ENCODE data around the gene UTY. TPM values are rescaled to one million over a fixed set of nuclear protein-coding genes. Genes with fewer than 3 reads are reported as not detected.

The UTY gene
- total RNA-seq, 1 experiment from 2014 or later = 5.9 TPM

DNA sequence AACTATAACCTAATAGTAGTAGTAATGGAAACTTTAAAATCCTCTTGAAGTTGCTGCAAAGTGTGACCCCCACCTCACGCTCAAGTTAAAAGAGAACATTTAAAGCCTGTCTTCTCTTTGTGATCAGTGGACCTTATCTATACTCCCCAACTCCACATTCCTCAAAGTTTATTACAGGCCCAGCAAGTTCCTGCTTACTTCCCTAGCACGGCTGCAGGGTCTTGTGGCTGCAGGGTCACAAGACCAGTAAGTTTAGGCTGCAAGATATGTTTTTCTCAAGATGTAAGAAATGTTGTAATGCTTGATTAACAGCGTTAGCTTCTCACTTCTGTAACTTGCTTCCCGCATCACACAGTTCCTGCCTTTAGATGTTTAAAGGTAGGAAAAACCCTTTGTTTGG is 141.1 kb downstream of the UTY start:
- POLR2A ChIA-PET = no interaction called here
- no peak for ATAC-seq
- no peak overlapping the region for H3K9ac ChIP-seq (ENCODE audit: low read length)

More for the DNA sequence above, 141.1 kb downstream of the UTY start:
- ChIA-PET RAD21 (ENCODE audit: low non-redundant PET in 1 of 2, low total read pairs in 2 of 2, uncharacterized antibody in 2 of 2, unreplicated experiment in 2 of 2) (no interaction called here), CTCF (no interaction called here)
- Histone ChIP-seq H3K79me2 (ENCODE audit: insufficient read depth, low read length) (no peaks in the 10 kb centered on the region), H3K4me1 (ENCODE audit: control insufficient read depth in 1 of 2, insufficient read depth in 2 of 2, low read length in 2 of 2) (no peaks in the 10 kb centered on the region), H2AFZ (ENCODE audit: low read depth, low read length, poor library complexity, severe bottlenecking) (no peak overlapping the region), H3K27ac (ENCODE audit: low read depth, low read length) (no peak overlapping the region), H3K27me3 (ENCODE audit: insufficient read depth, low read length) (no peaks in the 10 kb centered on the region), H3K9me3 (ENCODE audit: control insufficient read depth in 1 of 2, insufficient read depth in 1 of 2, low read depth in 1 of 2, low read length in 2 of 2) (no peaks in the 10 kb centered on the region), H3K9me2 (ENCODE audit: insufficient read depth) (no peaks in the 10 kb centered on the region), H3K4me3 (replicated peaks in 1 of 2; ENCODE audit: low read depth in 1 of 2, low read length in 2 of 2) (no peak overlapping the region), H3K36me3 (ENCODE audit: control insufficient read depth in 1 of 2, insufficient read depth in 2 of 2, low read length in 2 of 2) (no peaks in the 10 kb centered on the region), H3K4me2 (ENCODE audit: low read length) (no peak overlapping the region), H4K20me1 (ENCODE audit: insufficient read depth) (no peaks in the 10 kb centered on the region)
- intact Hi-C loops (cut with micrococcal nuclease) = no loop called here
- no peak for DNase-seq (ENCODE audit: low read depth, low spot score)
- TF ChIP-seq SP1 (IDR thresholded peaks at IDR 0.05; ENCODE audit: low read depth) (no peak), RAD21 (IDR thresholded peaks at IDR 0.05; ENCODE audit: low read depth) (no peak), JUND (IDR thresholded peaks at IDR 0.05) (no peak), SRF (IDR thresholded peaks at IDR 0.05; ENCODE audit: low read depth) (no peak), CBX3 (IDR thresholded peaks at IDR 0.05; ENCODE audit: low read depth) (no peak), ZFX (IDR thresholded peaks at IDR 0.05) (no peak), EZH2phosphoT487 (IDR thresholded peaks at IDR 0.05; ENCODE audit: borderline replicate concordance) (no peak), EZH2 (IDR thresholded peaks at IDR 0.05) (no peak), POLR2A (IDR thresholded peaks at IDR 0.05; ENCODE audit: borderline replicate concordance, extremely low read depth, insufficient read depth, insufficient read length) (no peak), YY1 (IDR thresholded peaks at IDR 0.05; ENCODE audit: extremely low read depth, insufficient replicate concordance, low read depth, low read length) (no peak), TCF7L2 (IDR thresholded peaks at IDR 0.05; ENCODE audit: borderline replicate concordance, extremely low read depth, insufficient read depth, insufficient read length) (no peak), ZNF274 (IDR thresholded peaks at IDR 0.05; ENCODE audit: low read depth, low read length) (no peak), ELF1 (IDR thresholded peaks at IDR 0.05; ENCODE audit: borderline replicate concordance, low read depth) (no peak), SIN3A (IDR thresholded peaks at IDR 0.05; ENCODE audit: low read depth) (no peak)
- TF ChIP-seq, protein P1, sequence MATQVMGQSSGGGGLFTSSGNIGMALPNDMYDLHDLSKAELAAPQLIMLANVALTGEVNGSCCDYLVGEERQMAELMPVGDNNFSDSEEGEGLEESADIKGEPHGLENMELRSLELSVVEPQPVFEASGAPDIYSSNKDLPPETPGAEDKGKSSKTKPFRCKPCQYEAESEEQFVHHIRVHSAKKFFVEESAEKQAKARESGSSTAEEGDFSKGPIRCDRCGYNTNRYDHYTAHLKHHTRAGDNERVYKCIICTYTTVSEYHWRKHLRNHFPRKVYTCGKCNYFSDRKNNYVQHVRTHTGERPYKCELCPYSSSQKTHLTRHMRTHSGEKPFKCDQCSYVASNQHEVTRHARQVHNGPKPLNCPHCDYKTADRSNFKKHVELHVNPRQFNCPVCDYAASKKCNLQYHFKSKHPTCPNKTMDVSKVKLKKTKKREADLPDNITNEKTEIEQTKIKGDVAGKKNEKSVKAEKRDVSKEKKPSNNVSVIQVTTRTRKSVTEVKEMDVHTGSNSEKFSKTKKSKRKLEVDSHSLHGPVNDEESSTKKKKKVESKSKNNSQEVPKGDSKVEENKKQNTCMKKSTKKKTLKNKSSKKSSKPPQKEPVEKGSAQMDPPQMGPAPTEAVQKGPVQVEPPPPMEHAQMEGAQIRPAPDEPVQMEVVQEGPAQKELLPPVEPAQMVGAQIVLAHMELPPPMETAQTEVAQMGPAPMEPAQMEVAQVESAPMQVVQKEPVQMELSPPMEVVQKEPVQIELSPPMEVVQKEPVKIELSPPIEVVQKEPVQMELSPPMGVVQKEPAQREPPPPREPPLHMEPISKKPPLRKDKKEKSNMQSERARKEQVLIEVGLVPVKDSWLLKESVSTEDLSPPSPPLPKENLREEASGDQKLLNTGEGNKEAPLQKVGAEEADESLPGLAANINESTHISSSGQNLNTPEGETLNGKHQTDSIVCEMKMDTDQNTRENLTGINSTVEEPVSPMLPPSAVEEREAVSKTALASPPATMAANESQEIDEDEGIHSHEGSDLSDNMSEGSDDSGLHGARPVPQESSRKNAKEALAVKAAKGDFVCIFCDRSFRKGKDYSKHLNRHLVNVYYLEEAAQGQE (IDR thresholded peaks at IDR 0.05; ENCODE audit: low read depth) = no peak
- TF ChIP-seq, protein P2, sequence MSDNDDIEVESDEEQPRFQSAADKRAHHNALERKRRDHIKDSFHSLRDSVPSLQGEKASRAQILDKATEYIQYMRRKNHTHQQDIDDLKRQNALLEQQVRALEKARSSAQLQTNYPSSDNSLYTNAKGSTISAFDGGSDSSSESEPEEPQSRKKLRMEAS (IDR thresholded peaks at IDR 0.05) = no peak
- TF ChIP-seq, protein P3, sequence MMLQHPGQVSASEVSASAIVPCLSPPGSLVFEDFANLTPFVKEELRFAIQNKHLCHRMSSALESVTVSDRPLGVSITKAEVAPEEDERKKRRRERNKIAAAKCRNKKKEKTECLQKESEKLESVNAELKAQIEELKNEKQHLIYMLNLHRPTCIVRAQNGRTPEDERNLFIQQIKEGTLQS (IDR thresholded peaks at IDR 0.05) = no peak
- TF ChIP-seq, protein P4, sequence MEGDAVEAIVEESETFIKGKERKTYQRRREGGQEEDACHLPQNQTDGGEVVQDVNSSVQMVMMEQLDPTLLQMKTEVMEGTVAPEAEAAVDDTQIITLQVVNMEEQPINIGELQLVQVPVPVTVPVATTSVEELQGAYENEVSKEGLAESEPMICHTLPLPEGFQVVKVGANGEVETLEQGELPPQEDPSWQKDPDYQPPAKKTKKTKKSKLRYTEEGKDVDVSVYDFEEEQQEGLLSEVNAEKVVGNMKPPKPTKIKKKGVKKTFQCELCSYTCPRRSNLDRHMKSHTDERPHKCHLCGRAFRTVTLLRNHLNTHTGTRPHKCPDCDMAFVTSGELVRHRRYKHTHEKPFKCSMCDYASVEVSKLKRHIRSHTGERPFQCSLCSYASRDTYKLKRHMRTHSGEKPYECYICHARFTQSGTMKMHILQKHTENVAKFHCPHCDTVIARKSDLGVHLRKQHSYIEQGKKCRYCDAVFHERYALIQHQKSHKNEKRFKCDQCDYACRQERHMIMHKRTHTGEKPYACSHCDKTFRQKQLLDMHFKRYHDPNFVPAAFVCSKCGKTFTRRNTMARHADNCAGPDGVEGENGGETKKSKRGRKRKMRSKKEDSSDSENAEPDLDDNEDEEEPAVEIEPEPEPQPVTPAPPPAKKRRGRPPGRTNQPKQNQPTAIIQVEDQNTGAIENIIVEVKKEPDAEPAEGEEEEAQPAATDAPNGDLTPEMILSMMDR (IDR thresholded peaks at IDR 0.05 in 2 of 3, conservative IDR thresholded peaks at IDR 0.05 in 1 of 3; ENCODE audit: borderline replicate concordance in 1 of 3, insufficient read depth in 1 of 3, low read depth in 2 of 3, low read length in 2 of 3) = no peak
- TF ChIP-seq, protein P5, sequence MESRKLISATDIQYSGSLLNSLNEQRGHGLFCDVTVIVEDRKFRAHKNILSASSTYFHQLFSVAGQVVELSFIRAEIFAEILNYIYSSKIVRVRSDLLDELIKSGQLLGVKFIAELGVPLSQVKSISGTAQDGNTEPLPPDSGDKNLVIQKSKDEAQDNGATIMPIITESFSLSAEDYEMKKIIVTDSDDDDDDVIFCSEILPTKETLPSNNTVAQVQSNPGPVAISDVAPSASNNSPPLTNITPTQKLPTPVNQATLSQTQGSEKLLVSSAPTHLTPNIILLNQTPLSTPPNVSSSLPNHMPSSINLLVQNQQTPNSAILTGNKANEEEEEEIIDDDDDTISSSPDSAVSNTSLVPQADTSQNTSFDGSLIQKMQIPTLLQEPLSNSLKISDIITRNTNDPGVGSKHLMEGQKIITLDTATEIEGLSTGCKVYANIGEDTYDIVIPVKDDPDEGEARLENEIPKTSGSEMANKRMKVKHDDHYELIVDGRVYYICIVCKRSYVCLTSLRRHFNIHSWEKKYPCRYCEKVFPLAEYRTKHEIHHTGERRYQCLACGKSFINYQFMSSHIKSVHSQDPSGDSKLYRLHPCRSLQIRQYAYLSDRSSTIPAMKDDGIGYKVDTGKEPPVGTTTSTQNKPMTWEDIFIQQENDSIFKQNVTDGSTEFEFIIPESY (IDR thresholded peaks at IDR 0.05; ENCODE audit: extremely low read depth, insufficient replicate concordance, low read length) = no peak
- BruUV-seq (replicated peaks) = no TSS peak
